HG03097 (cell line): ENCODE measurements around the gene ZNF106.

Experiments
- ATAC-seq: cut with Tn5 transposase; IDR thresholded peaks from one replicate; pipeline ENCODE4 v1.9.1; 2021; ENCODE audit not compliant: unreplicated experiment, low FRiP score

ZNF106 gene

DNA sequence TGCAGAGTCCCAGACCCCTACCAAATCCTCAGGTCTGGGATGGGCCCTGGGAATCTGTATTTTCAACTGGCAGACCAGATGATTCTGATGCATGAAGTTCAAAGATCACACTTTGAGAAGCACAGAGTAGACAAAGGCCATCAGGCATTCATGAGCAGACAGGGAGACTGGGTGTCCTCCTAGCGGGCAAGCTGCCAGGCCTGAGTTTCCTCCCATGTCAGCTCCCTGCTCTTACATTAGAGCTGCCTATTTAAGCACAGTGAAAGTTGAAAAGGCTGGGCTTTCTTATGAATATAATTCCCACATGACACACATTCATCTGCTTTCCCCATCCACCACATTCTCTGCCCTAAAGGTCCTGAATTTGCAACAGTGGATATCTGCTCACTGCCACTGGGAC is 117.7 kb downstream of the ZNF106 start:
- ATAC-seq: no peak

DNA sequence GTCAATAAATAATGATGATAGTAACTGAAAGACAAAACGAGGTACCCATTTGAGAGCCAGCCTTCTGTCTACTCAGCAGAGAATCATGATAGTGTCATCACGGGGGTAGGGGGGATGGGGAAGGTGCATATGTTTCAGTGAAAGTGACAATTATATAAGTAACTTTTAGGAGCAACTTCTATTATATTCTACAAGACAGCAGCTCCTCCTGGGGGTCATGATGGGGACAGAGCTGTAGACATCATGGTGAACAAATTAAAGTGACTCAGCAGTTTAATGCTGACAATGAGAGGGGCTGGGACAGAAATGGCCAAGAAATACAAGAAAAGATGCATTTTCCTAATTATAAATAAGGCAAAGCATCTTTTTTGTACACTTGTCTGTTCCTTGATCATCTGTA is 119.8 kb downstream of the ZNF106 start:
- no peak for ATAC-seq

DNA sequence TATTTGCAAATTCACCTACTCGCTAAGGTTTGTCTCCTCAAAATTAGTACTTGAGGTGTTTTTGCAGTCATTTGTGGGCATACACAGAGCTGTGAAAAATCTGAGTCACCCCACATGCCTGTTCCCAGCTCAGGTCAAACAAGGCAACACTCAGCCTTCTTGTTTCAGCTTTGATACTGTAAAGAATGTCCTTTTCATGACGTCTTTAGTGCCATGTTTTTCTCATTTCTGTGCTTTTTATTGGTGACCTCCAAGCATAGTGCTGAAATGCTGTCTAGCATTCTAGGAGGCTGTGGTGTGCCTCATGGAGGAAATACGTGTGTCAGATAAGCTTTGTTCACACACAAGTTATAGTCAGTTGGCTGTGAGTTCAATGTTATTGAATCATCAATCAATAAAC is 122.8 kb downstream of the ZNF106 start:
- no peak for ATAC-seq

DNA sequence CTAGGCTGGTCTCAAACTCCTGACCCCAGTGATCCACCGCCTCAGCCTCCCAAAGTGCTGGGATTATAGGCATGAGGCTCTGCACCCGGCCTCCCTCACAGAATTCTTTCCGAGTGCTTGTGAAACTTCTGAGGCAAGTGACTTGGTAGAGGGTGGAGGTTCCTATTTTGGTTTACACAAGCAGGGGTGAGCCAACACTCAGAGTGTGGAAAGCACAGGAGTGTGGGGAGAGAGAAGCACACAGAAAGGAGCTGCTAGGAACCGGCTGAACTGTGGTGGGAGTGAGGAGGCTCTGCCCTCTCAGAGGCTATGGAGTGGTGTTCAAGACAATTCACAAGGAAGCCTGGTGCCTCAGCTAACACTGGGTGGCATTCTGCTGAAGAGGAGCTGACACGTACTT is 123.9 kb downstream of the ZNF106 start:
- ATAC-seq: no peak

DNA sequence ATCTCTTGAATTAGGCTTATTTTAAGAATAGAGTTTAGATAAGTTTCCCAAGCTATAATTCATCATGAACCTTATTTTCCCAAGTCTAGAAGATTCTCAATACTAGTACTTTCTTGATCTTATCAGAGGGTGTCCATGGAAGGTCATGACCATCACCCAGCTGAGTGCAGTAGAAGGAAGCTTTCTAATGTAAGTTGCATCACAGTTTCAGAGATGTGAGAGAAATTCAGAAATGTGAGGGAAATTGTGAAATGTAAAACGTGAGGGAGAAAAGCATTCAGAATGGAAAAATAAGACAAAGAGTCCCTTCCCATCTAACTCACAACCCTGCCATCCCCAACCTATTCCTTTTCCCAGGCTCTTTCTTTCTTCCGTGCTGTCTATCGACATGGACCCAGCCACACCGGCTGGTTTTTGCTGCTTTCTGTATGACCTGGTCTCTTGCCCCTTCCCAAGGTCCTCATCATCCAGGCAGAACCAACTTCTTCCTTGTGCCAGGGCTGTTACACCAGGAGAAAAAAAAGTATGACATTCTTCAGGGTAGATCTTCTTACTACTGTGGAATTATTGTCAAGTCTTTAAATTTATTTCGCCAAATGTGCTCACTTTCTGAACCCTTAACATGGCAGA is 124.9 kb downstream of the ZNF106 start:
- no peak for ATAC-seq

DNA sequence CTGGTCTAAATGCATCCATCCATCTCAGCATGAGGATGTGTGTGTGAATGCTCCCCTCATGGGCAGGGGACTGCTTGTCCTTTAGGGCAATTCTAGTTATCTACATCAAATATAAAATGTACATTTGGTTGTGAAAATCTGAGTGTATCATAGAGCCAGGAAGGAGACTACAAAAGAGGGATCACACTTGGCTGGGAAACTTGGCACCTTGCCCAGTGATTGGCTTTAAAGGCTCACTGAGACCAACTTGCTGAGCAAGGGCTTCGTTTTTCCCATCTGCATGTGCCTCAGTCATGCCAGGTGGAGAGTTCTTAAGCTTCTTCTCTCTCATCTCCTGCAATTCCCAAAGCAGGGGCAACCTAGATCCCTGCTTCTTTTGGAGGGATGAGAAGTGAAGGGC is 126.4 kb downstream of the ZNF106 start:
- ATAC-seq: no peak

DNA sequence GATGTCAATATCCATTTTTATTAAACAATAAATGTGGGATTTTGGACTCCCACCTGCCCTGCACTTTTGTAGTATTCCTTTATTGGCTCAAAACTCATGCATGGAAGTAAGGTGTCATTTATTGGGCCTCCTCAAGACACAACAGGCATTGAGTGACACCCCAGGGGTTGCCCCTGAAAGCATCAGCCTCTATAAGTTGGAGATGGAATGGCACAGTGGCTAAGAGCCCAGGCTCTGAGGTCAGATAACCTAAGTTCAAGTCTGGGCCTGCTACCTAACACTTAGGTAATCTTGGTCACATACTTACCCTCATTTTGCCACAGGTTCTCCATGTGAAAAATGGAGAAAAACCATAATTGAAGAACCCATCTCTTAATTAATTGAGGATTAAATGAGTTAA is 127.0 kb downstream of the ZNF106 start:
- ATAC-seq: no peak

DNA sequence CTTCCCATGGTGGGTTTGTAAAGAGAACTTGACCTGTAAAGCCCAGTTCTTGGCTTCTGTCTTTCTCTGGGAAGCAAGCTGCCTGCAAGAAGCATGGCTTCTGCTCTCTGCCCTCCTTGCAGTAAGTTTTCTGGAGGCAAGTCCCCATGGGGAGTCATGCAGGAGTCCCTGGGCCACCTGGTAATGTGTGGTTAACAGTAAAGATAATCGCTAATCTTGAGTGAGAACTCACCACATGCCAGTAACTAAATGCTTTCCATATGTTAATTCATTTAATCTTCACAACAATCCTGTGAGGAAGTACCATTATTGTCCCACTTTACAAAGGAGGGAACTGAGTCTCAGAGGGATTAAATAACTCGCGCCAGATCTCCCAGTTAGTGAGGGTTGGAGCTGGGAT is 127.5 kb downstream of the ZNF106 start:
- no peak for ATAC-seq
